Neural progenitor cell (in vitro differentiated cells): ENCODE data around the gene ST3GAL6. TPM values are rescaled to one million over a fixed set of nuclear protein-coding genes. Genes with fewer than 3 reads are reported as not detected.

Experiments used
- DNase-seq: peaks from one replicate; pipeline ENCODE4 v3.0.0-alpha.2; 2016; ENCODE audit warnings: low spot score
- H2AFZ ChIP-seq: fragments of 200-600 bp; sonication (generic); replicated peaks from 2 replicates; pipeline ENCODE4 v1.6.1; 2016; ENCODE audit warnings: antibody characterized with exemption
- H3F3A ChIP-seq: fragments of 200-600 bp; sonication (generic); 2 replicates; pipeline ENCODE4 v1.6.1; 2016; ENCODE audit warnings: antibody characterized with exemption, low read depth
- H3K27ac ChIP-seq: fragments of 200-600 bp; sonication (generic); 2 replicates; pipeline ENCODE4 v1.5.1; 2016; ENCODE audit warnings: mild to moderate bottlenecking
- H3K27me3 ChIP-seq: fragments of 200-600 bp; sonication (generic); 2 replicates; pipeline ENCODE4 v1.6.1; 2016; ENCODE audit warnings: mild to moderate bottlenecking, moderate library complexity
- H3K36me3 ChIP-seq: fragments of 200-600 bp; sonication (generic); 2 replicates; pipeline ENCODE4 v1.5.1; 2016
- H3K4me1 ChIP-seq: fragments of 200-600 bp; sonication (generic); 2 replicates; pipeline ENCODE4 v1.6.1; 2016; ENCODE audit warnings: mixed run types
- H3K4me2 ChIP-seq: fragments of 200-600 bp; sonication (generic); 2 replicates; pipeline ENCODE4 v1.6.1; 2016
- H3K4me3 ChIP-seq: fragments of 200-600 bp; sonication (generic); 2 replicates; pipeline ENCODE4 v1.5.1; 2016
- H3K79me2 ChIP-seq: fragments of 200-600 bp; sonication (generic); 2 replicates; pipeline ENCODE4 v1.6.1; 2016; ENCODE audit warnings: low read depth
- H3K9ac ChIP-seq: fragments of 200-600 bp; sonication (generic); 2 replicates; pipeline ENCODE4 v1.6.1; 2016
- H3K9me3 ChIP-seq: fragments of 200-600 bp; sonication (generic); 2 replicates; pipeline ENCODE4 v1.5.1; 2016; ENCODE audit warnings: low read depth
- H4K20me1 ChIP-seq: fragments of 200-600 bp; sonication (generic); 2 replicates; pipeline ENCODE4 v1.6.1; 2016; ENCODE audit warnings: low read depth
- H3K27ac Mint-ChIP-seq: 3 replicates; pipeline ENCODE4 v1.8.0; 2021; ENCODE audit warnings: mixed read lengths
- H3K27me3 Mint-ChIP-seq: 2 replicates; pipeline ENCODE4 v1.8.0; 2022; ENCODE audit warnings: low read depth, mild to moderate bottlenecking, inconsistent platforms, moderate library complexity, mixed read lengths; ENCODE audit not compliant: insufficient read depth
- H3K36me3 Mint-ChIP-seq: 3 replicates; pipeline ENCODE4 v1.8.0; 2021; ENCODE audit warnings: mixed read lengths
- H3K4me1 Mint-ChIP-seq: 3 replicates; pipeline ENCODE4 v1.8.0; 2021; ENCODE audit warnings: mixed read lengths
- H3K4me3 Mint-ChIP-seq: 3 replicates; pipeline ENCODE4 v1.8.0; 2021; ENCODE audit warnings: mild to moderate bottlenecking, moderate library complexity, mixed read lengths
- H3K9me3 Mint-ChIP-seq: 3 replicates; pipeline ENCODE4 v1.8.0; 2020; ENCODE audit warnings: mixed read lengths
- CTCF ChIP-seq: fragments of 200-600 bp; sonication (generic); IDR thresholded peaks from 2 replicates; pipeline ENCODE4 v1.5.1; 2017; ENCODE audit warnings: antibody characterized with exemption, mild to moderate bottlenecking
- EZH2 ChIP-seq: fragments of 200-600 bp; sonication (generic); IDR thresholded peaks from 2 replicates; pipeline ENCODE4 v1.6.1; 2017; ENCODE audit warnings: antibody characterized with exemption, mild to moderate bottlenecking, moderate library complexity
- EZH2phosphoT487 ChIP-seq: fragments of 200-600 bp; sonication (generic); IDR thresholded peaks from 2 replicates; pipeline ENCODE4 v1.6.1; 2017; ENCODE audit warnings: antibody characterized with exemption
- total RNA-seq: library from RNA; depleted of rRNA; stranded (reverse); fragments of >200 nt; gene quantifications from 2 replicates; pipeline ENCODE4 v1.2.3, GENCODE V29; 2015; ENCODE audit warnings: low replicate concordance

The ST3GAL6 gene
- total RNA-seq, 1 donor from 2014 or later, result 18.6 TPM

- peaks cover 8% of the 10 kb centered on the region for H3K4me1 ChIP-seq
- no peaks in the 10 kb centered on the region for H3K36me3 ChIP-seq
- no peaks in the 10 kb centered on the region for H3K9me3 ChIP-seq
- Mint-ChIP-seq H3K27me3 (peaks cover 13% of the 10 kb centered on the region), H3K4me3 (no peak overlapping the region), H3K36me3 (no peaks in the 10 kb centered on the region), H3K9me3 (no peaks in the 10 kb centered on the region), H3K27ac (no peak overlapping the region), H3K4me1 (peaks cover 7% of the 10 kb centered on the region)
- peaks cover 6% of the 10 kb centered on the region for H3K27me3 ChIP-seq
- H3K9ac ChIP-seq, result no peak overlapping the region
- no peak for DNase-seq
- H2AFZ ChIP-seq, result no peak overlapping the region
- no peak for TF ChIP-seq EZH2
- no peak for TF ChIP-seq EZH2phosphoT487
- no peak for TF ChIP-seq CTCF
- H3K79me2 ChIP-seq, result no peaks in the 10 kb centered on the region
- no peaks in the 10 kb centered on the region for H4K20me1 ChIP-seq
- H3K4me3 ChIP-seq, result no peak overlapping the region
- no peak overlapping the region for H3K4me2 ChIP-seq
- H3K27ac ChIP-seq, result no peak overlapping the region
- peaks cover 13% of the 10 kb centered on the region for H3F3A ChIP-seq
These were observed 34.5 kb upstream of the ST3GAL6 start for GRCh38 chr3:98728672-98729071.

DNA sequence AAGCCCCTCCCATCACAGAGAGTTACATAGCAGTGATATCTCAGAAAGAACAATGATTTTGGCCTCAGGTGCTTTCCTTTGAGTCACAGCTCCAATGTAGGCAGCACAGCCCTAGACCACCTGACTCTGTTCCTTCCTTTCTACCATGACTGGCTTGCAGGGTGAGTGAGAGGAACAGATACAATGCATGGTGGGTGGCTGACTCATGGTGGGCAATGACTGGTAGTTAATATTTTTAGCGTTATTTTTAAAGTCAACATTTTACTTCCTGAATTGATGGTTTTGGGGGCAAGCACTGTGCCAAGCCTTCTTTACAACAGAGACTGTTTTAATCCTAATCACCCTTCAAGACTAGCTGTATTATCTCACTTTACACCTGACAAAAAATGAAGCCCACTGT lies 32.8 kb upstream of the ST3GAL6 start:
- no peak for DNase-seq
- Histone ChIP-seq H3K79me2 (peaks cover 9% of the 10 kb centered on the region), H3K4me3 (no peak overlapping the region), H3F3A (peaks cover 13% of the 10 kb centered on the region), H3K36me3 (no peaks in the 10 kb centered on the region), H3K4me2 (no peak overlapping the region), H4K20me1 (no peaks in the 10 kb centered on the region), H2AFZ (no peak overlapping the region), H3K9ac (no peak overlapping the region), H3K9me3 (no peaks in the 10 kb centered on the region), H3K27me3 (peaks cover 23% of the 10 kb centered on the region), H3K4me1 (peaks cover 16% of the 10 kb centered on the region), H3K27ac (no peak overlapping the region)
- TF ChIP-seq CTCF (no peak), EZH2 (no peak), EZH2phosphoT487 (no peak)
- H3K27me3 Mint-ChIP-seq, result peaks cover 14% of the 10 kb centered on the region
- H3K4me1 Mint-ChIP-seq, result peaks cover 15% of the 10 kb centered on the region
- no peaks in the 10 kb centered on the region for H3K9me3 Mint-ChIP-seq
- no peaks in the 10 kb centered on the region for H3K36me3 Mint-ChIP-seq
- no peak overlapping the region for H3K27ac Mint-ChIP-seq
- H3K4me3 Mint-ChIP-seq, result peak overlapping the region; percentile 71

DNA sequence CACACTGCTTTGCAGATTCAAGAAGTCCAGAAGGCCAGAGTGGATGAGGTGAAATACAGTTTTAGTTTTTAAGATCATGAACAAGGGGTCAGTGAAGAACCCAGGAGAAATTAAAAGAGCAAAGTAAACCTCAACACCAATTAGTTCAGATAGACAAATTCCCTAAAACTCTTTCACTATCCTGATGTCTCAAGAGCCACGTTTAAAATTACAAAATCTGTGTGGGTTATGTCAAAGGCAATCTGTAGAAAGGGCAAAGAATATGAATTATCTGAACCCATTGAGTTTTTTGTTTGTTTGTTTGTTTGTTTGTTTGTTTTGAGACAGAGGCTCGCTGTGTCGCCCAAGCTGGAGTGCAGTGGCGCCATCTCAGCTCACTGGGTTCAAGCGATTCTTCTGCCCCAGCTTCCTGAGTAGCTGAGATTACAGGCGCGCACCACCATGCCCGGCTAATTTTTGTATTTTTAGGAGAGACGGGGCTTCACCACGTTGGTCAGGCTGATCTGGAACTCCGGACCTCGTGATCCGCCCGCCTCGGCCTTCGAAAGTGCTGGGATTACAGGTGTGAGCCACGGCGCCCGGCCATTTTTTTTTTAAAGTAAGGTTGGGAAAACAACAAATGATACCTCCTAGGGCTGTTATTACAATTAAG lies 32.1 kb upstream of the ST3GAL6 start:
- Histone ChIP-seq H2AFZ (no peak overlapping the region), H3K4me3 (no peak overlapping the region), H3K27me3 (peaks cover 23% of the 10 kb centered on the region), H3K4me2 (no peak overlapping the region), H3K27ac (no peak overlapping the region), H3F3A (peaks cover 13% of the 10 kb centered on the region), H3K9ac (no peak overlapping the region), H3K79me2 (peaks cover 12% of the 10 kb centered on the region), H3K36me3 (no peaks in the 10 kb centered on the region), H3K9me3 (no peaks in the 10 kb centered on the region), H3K4me1 (peaks cover 11% of the 10 kb centered on the region), H4K20me1 (no peaks in the 10 kb centered on the region)
- Mint-ChIP-seq H3K27ac (no peak overlapping the region), H3K4me1 (peaks cover 15% of the 10 kb centered on the region), H3K4me3 (peak overlapping the region; percentile 90), H3K36me3 (no peaks in the 10 kb centered on the region), H3K9me3 (no peaks in the 10 kb centered on the region), H3K27me3 (peaks cover 14% of the 10 kb centered on the region)
- DNase-seq, result no peak
- TF ChIP-seq EZH2phosphoT487 (no peak), CTCF (no peak), EZH2 (no peak)
